OCI-LY1 (cell line): ENCODE measurements around the gene TMEM178B.

ENCODE experiments used
- H2AFZ ChIP-seq: fragments of 200-600 bp; sonication (generic), shearing (Covaris generic); 2 replicates; pipeline ENCODE4 v1.6.0; 2014; ENCODE audit warnings: antibody characterized with exemption, mild to moderate bottlenecking, low read length
- H3F3A ChIP-seq: fragments of 200-600 bp; sonication (generic), shearing (Covaris generic); 2 replicates; pipeline ENCODE4 v1.6.0; 2014; ENCODE audit warnings: mild to moderate bottlenecking, antibody characterized with exemption, low read length, moderate library complexity; ENCODE audit not compliant: insufficient read depth
- H3K27ac ChIP-seq: fragments of 200-600 bp; sonication (generic); 2 replicates; pipeline ENCODE4 v1.5.1; 2014; ENCODE audit warnings: low read length, mixed run types, mild to moderate bottlenecking, low read depth; ENCODE audit not compliant: poor library complexity, severe bottlenecking
- H3K27me3 ChIP-seq: fragments of 200-600 bp; sonication (generic); 2 replicates; pipeline ENCODE4 v1.6.0; 2014; ENCODE audit warnings: antibody characterized with exemption, mild to moderate bottlenecking, low read length, moderate library complexity; ENCODE audit not compliant: insufficient read depth
- H3K36me3 ChIP-seq: fragments of 200-600 bp; sonication (generic); 2 replicates; pipeline ENCODE4 v1.6.1; 2014; ENCODE audit warnings: mild to moderate bottlenecking, antibody characterized with exemption, low read length, moderate library complexity, mixed read lengths; ENCODE audit not compliant: insufficient read depth
- H3K4me1 ChIP-seq: fragments of 200-600 bp; sonication (generic); 2 replicates; pipeline ENCODE4 v1.5.1; 2014; ENCODE audit warnings: mild to moderate bottlenecking, low read length, moderate library complexity; ENCODE audit not compliant: insufficient read depth, severe bottlenecking
- H3K4me2 ChIP-seq: fragments of 200-600 bp; sonication (generic), shearing (Covaris generic); 2 replicates; pipeline ENCODE4 v1.6.1; 2014; ENCODE audit warnings: low read length
- H3K4me3 ChIP-seq: fragments of 200-600 bp; sonication (generic); 2 replicates; pipeline ENCODE4 v1.5.1; 2014; ENCODE audit warnings: low read length, low read depth, mild to moderate bottlenecking, mixed read lengths; ENCODE audit not compliant: poor library complexity, severe bottlenecking
- H3K79me2 ChIP-seq: fragments of 200-600 bp; shearing (Covaris generic); 2 replicates; pipeline ENCODE4 v1.6.1; 2016; ENCODE audit warnings: mixed run types, low read length, mixed read lengths; ENCODE audit not compliant: insufficient read depth
- H3K9ac ChIP-seq: fragments of 200-600 bp; sonication (generic), shearing (Covaris generic); 2 replicates; pipeline ENCODE4 v1.6.1; 2014; ENCODE audit warnings: mild to moderate bottlenecking, low read length, mixed read lengths
- H3K9me2 ChIP-seq: fragments of 200-600 bp; sonication (generic), shearing (Covaris generic); 2 replicates; pipeline ENCODE4 v1.6.1; 2014; ENCODE audit warnings: low read depth, mild to moderate bottlenecking, low read length, mixed read lengths
- H3K9me3 ChIP-seq: fragments of 200-600 bp; shearing (Covaris generic); 2 replicates; pipeline ENCODE4 v1.6.1; 2014; ENCODE audit warnings: low read length, mixed read lengths
- H4K20me1 ChIP-seq: fragments of 200-600 bp; sonication (generic), shearing (Covaris generic); 2 replicates; pipeline ENCODE4 v1.6.0; 2016; ENCODE audit warnings: mild to moderate bottlenecking, low read length; ENCODE audit not compliant: insufficient read depth
- CTCF ChIP-seq: fragments of 200-600 bp; sonication (generic), shearing (Covaris generic); IDR thresholded peaks from 2 replicates; pipeline ENCODE4 v1.5.1; 2017; ENCODE audit warnings: mild to moderate bottlenecking, antibody characterized with exemption, low read length, moderate library complexity, mixed read lengths
- EZH2 ChIP-seq: fragments of 200-600 bp; sonication (generic), shearing (Covaris generic); IDR thresholded peaks from 2 replicates; pipeline ENCODE4 v1.8.0; 2017; ENCODE audit warnings: borderline replicate concordance, mixed run types, mild to moderate bottlenecking, antibody characterized with exemption, low read length, moderate library complexity, mixed read lengths

The TMEM178B gene

GRCh38 chr7:141484907-141485306 lies 411.0 kb downstream of the TMEM178B start:
- H2AFZ ChIP-seq: no peak overlapping the region
- no peak overlapping the region for H3K4me3 ChIP-seq
- no peak overlapping the region for H3K4me2 ChIP-seq
- no peaks in the 10 kb centered on the region for H3K27me3 ChIP-seq
- TF ChIP-seq EZH2 (no peak), CTCF (no peak)
- no peaks in the 10 kb centered on the region for H3K79me2 ChIP-seq
- H3K9me3 ChIP-seq: no peaks in the 10 kb centered on the region
- no peaks in the 10 kb centered on the region for H3F3A ChIP-seq
- H3K4me1 ChIP-seq: no peaks in the 10 kb centered on the region
- no peak overlapping the region for H3K27ac ChIP-seq
- no peaks in the 10 kb centered on the region for H3K36me3 ChIP-seq
- no peaks in the 10 kb centered on the region for H3K9me2 ChIP-seq
- H3K9ac ChIP-seq: no peak overlapping the region
- H4K20me1 ChIP-seq: no peaks in the 10 kb centered on the region

- Histone ChIP-seq H3K4me2 (no peak overlapping the region), H3K9me2 (no peaks in the 10 kb centered on the region), H2AFZ (no peak overlapping the region), H3K27me3 (no peaks in the 10 kb centered on the region), H3K9me3 (no peaks in the 10 kb centered on the region), H3K79me2 (no peaks in the 10 kb centered on the region), H3K27ac (no peak overlapping the region), H3F3A (no peaks in the 10 kb centered on the region), H3K4me3 (no peak overlapping the region), H4K20me1 (no peaks in the 10 kb centered on the region), H3K4me1 (no peaks in the 10 kb centered on the region), H3K9ac (no peak overlapping the region), H3K36me3 (no peaks in the 10 kb centered on the region)
- TF ChIP-seq CTCF: no peak
Observed at GRCh38 chr7:141486959-141487358, 413.1 kb downstream of the TMEM178B start.

- Histone ChIP-seq H3K9ac (no peak overlapping the region), H3K4me1 (no peaks in the 10 kb centered on the region), H4K20me1 (no peaks in the 10 kb centered on the region), H3K27me3 (no peaks in the 10 kb centered on the region), H2AFZ (no peak overlapping the region), H3K79me2 (no peaks in the 10 kb centered on the region), H3K9me3 (no peaks in the 10 kb centered on the region), H3K27ac (no peak overlapping the region), H3K36me3 (no peaks in the 10 kb centered on the region), H3F3A (no peaks in the 10 kb centered on the region), H3K4me2 (no peak overlapping the region), H3K9me2 (no peaks in the 10 kb centered on the region), H3K4me3 (no peak overlapping the region)
- TF ChIP-seq EZH2: no peak
- TF ChIP-seq CTCF: no peak
Observed at GRCh38 chr7:141490474-141490873, 416.6 kb downstream of the TMEM178B start.
